Superior temporal gyrus (tissue), 1 donor: ENCODE results near the gene INCA1.
A peak's percentile ranks its signal among the peaks of the same experiment; 100 is the strongest.
"Not testable (repeated sequence)": the region's sequence is repeated elsewhere in the genome, so short reads cannot be mapped to it uniquely, and the experiment has no call there.

Source experiments
- DNase-seq: peaks from one replicate; pipeline ENCODE4 v3.0.0-alpha.2; 2016; ENCODE audit errors: extremely low spot score

The INCA1 gene

GRCh38 chr17:4997302-4998026 is at the start of gene INCA1, which contains the start of gene KIF1C:
TSS of gene INCA1 (minus strand) at chr17:4997522. CDS start at chr17:4994437, 3,085 bp downstream.
TSS of gene KIF1C (plus strand) at chr17:4997950. CDS start at chr17:5000247, 2,297 bp downstream.
- DNase-seq: peak; percentile 92

GRCh38 chr17:5045496-5045895 is 48.2 kb upstream of the INCA1 start:
- no peak for DNase-seq

- DNase-seq: no peak
Measured at GRCh38 chr17:5044630-5045029, 47.3 kb upstream of the INCA1 start.

GRCh38 chr17:5043524-5043923 is 46.2 kb upstream of the INCA1 start:
- DNase-seq: no peak

- no peak for DNase-seq
Measured at GRCh38 chr17:5042157-5043022, 45.1 kb upstream of the INCA1 start.

- DNase-seq: no peak
Measured at GRCh38 chr17:5035315-5035714, 38.0 kb upstream of the INCA1 start, which contains the start of gene SLC52A1. TSS of gene SLC52A1 (minus strand) at chr17:5035426. CDS start at chr17:5034606, 820 bp downstream.

- DNase-seq: no peak
Measured at GRCh38 chr17:5034651-5035050, 37.3 kb upstream of the INCA1 start.

GRCh38 chr17:5034063-5034462 is 36.7 kb upstream of the INCA1 start:
- DNase-seq: no peak

GRCh38 chr17:5033352-5034015 is 36.2 kb upstream of the INCA1 start:
- DNase-seq: no peak

- DNase-seq: no peak
Measured at GRCh38 chr17:5032865-5033264, 35.5 kb upstream of the INCA1 start.

- peak; percentile 74 for DNase-seq
Measured at GRCh38 chr17:5031365-5032082, 34.2 kb upstream of the INCA1 start.

- DNase-seq: not testable (repeated sequence)
Measured at GRCh38 chr17:5030168-5030567, 32.8 kb upstream of the INCA1 start.

GRCh38 chr17:5027916-5028315 is 30.6 kb upstream of the INCA1 start:
- no peak for DNase-seq

GRCh38 chr17:5027299-5027698 is 30.0 kb upstream of the INCA1 start:
- DNase-seq: no peak

GRCh38 chr17:5024604-5025003 is 27.3 kb upstream of the INCA1 start:
- DNase-seq: no peak

GRCh38 chr17:5023588-5024147 is 26.3 kb upstream of the INCA1 start:
- no peak for DNase-seq

- no peak for DNase-seq
Measured at GRCh38 chr17:5022171-5022711, 24.9 kb upstream of the INCA1 start.

- no peak for DNase-seq
Measured at GRCh38 chr17:5020502-5021023, 23.2 kb upstream of the INCA1 start.

GRCh38 chr17:5019475-5019956 is 22.2 kb upstream of the INCA1 start:
- no peak for DNase-seq

- no peak for DNase-seq
Measured at GRCh38 chr17:5014357-5014756, 17.0 kb upstream of the INCA1 start.
